Stimulated activated CD8-positive, alpha-beta memory T cell treated with anti-CD3 and anti-CD28 coated beads, Interleukin-4, amount 100 ng/mL, for 4 hours (primary cell): ENCODE data around the gene CPED1.
"Not testable (repeated sequence)": the region's sequence is repeated elsewhere in the genome, so short reads cannot be mapped to it uniquely, and the experiment has no call there.

ENCODE experiments used
- DNase-seq, 2 donors: peaks; one replicate each; pipeline ENCODE4 v3.0.0-alpha.2; 2020; ENCODE audit warnings: low read depth in 2 of 2, low spot score in 1 of 2

Gene CPED1

GRCh38 chr7:121178452-121178851 is 189.9 kb downstream of the CPED1 start:
- DNase-seq, result no peak

GRCh38 chr7:121178869-121179497 is 190.5 kb downstream of the CPED1 start:
- DNase-seq, result no peak

- DNase-seq, result no peak
Measured at GRCh38 chr7:121180436-121181063, 192.0 kb downstream of the CPED1 start.

GRCh38 chr7:121181357-121181756 is 192.8 kb downstream of the CPED1 start:
- DNase-seq, result no peak

- DNase-seq, result no peak
Measured at GRCh38 chr7:121182281-121182680, 193.8 kb downstream of the CPED1 start.

- DNase-seq, result no peak
Measured at GRCh38 chr7:121182902-121183301, 194.4 kb downstream of the CPED1 start.

GRCh38 chr7:121183883-121184282 is 195.4 kb downstream of the CPED1 start:
- not testable (repeated sequence) for DNase-seq

GRCh38 chr7:121186746-121187145 is 198.2 kb downstream of the CPED1 start:
- no peak for DNase-seq

GRCh38 chr7:121187222-121187621 is 198.7 kb downstream of the CPED1 start:
- DNase-seq, result no peak

- DNase-seq, result no peak
Measured at GRCh38 chr7:121187676-121188075, 199.2 kb downstream of the CPED1 start.

- DNase-seq, result no peak
Measured at GRCh38 chr7:121192834-121193233, 204.3 kb downstream of the CPED1 start.

GRCh38 chr7:121195010-121195409 is 206.5 kb downstream of the CPED1 start:
- DNase-seq, result no peak

GRCh38 chr7:121195874-121196273 is 207.4 kb downstream of the CPED1 start:
- DNase-seq, result no peak

- DNase-seq, result no peak
Measured at GRCh38 chr7:121196286-121196685, 207.8 kb downstream of the CPED1 start.

GRCh38 chr7:121197455-121197854 is 208.9 kb downstream of the CPED1 start:
- DNase-seq, result no peak

- DNase-seq, result no peak
Measured at GRCh38 chr7:121198502-121198901, 210.0 kb downstream of the CPED1 start.

- DNase-seq, result no peak
Measured at GRCh38 chr7:121202125-121202524, 213.6 kb downstream of the CPED1 start.

GRCh38 chr7:121202834-121203233 is 214.3 kb downstream of the CPED1 start:
- DNase-seq, result no peak

GRCh38 chr7:121204537-121204936 is 216.0 kb downstream of the CPED1 start:
- DNase-seq, result no peak

GRCh38 chr7:121205777-121206176 is 217.3 kb downstream of the CPED1 start:
- no peak for DNase-seq

- no peak for DNase-seq
Measured at GRCh38 chr7:121211253-121211652, 222.7 kb downstream of the CPED1 start.

GRCh38 chr7:121212036-121212435 is 223.5 kb downstream of the CPED1 start:
- DNase-seq, result no peak

GRCh38 chr7:121214657-121215056 is 226.1 kb downstream of the CPED1 start:
- no peak for DNase-seq
